Liver (tissue), 3 donors: ENCODE data around the gene MLEC.

ENCODE experiments used
- TF ChIP-seq, protein P1 (sequence below): fragments of 150-350 bp; IDR thresholded peaks from 2 replicates; pipeline ENCODE4 v1.5.1; 2017; ENCODE audit warnings: improper control_type of control experiment, low read depth, low read length; ENCODE audit not compliant: missing input control
- TF ChIP-seq, protein P2 (sequence below): IDR thresholded peaks from 2 replicates; pipeline ENCODE4 v1.6.1; 2016; ENCODE audit warnings: antibody characterized with exemption
- donor health status: healthy.
- donor health status: healthy.

DNA sequence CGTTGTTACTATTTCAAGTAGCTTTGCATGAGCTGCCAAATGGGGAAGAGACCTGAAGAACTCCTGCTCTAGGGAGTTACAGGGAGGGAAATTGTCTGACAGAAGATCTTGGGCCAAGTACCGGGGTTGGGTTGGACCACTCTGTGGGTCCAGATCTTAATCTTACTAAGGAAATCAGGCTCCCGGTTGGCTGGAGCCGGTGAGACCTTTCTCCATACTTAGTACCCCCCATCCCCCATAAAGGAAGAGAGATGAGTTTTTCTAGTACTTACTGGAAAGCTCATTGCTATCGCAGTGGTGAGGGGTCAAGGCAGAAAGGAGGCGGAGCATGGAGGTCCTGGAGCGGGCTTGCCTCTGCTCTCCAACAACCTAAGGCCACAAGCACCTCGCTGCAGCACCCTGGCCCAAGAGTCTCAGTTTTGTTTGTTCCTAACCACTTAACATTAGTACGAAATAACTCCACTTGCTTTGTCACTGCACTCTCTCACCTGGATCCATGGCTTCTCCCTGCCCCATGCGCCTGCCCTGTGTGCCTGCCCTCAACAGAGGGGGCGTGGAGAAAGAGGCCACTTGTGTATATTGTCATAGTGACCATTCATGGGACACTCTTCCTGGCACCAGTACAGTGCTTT, 16.5 kb downstream of the MLEC start:
- TF ChIP-seq, protein P1, sequence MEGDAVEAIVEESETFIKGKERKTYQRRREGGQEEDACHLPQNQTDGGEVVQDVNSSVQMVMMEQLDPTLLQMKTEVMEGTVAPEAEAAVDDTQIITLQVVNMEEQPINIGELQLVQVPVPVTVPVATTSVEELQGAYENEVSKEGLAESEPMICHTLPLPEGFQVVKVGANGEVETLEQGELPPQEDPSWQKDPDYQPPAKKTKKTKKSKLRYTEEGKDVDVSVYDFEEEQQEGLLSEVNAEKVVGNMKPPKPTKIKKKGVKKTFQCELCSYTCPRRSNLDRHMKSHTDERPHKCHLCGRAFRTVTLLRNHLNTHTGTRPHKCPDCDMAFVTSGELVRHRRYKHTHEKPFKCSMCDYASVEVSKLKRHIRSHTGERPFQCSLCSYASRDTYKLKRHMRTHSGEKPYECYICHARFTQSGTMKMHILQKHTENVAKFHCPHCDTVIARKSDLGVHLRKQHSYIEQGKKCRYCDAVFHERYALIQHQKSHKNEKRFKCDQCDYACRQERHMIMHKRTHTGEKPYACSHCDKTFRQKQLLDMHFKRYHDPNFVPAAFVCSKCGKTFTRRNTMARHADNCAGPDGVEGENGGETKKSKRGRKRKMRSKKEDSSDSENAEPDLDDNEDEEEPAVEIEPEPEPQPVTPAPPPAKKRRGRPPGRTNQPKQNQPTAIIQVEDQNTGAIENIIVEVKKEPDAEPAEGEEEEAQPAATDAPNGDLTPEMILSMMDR = no peak
- TF ChIP-seq, protein P2, sequence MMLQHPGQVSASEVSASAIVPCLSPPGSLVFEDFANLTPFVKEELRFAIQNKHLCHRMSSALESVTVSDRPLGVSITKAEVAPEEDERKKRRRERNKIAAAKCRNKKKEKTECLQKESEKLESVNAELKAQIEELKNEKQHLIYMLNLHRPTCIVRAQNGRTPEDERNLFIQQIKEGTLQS = no peak
